Activated CD8-positive, alpha-beta memory T cell treated with anti-CD3 and anti-CD28 coated beads, Interleukin-2, amount 10 ng/mL, durations not matched to agents 7 days and 5 days (primary cell): ENCODE measurements around the gene CYB561D2. TPM values are rescaled to one million over a fixed set of nuclear protein-coding genes. Genes with fewer than 3 reads are reported as not detected.
A peak's percentile ranks its signal among the peaks of the same experiment; 100 is the strongest.

ENCODE experiments used
- ATAC-seq: fragments of 150-1000 bp; cut with Tn5 transposase; one replicate; pipeline ENCODE4 v1.10.0; 2021; ENCODE audit warnings: moderate library complexity
- CTCF ChIA-PET: fragments of 350-600 bp; sonication (Branson Sonifier 250); formaldehyde crosslinking; loops from one replicate; lab custom pipeline; 2021; ENCODE audit warnings: antibody characterized with exemption; lab: Charles Lee
- DNase-seq: peaks from one replicate; pipeline ENCODE4 v3.0.0-alpha.2; 2020
- H3K27ac Mint-ChIP-seq: one replicate; pipeline ENCODE4 v1.8.0; 2021; ENCODE audit warnings: mild to moderate bottlenecking, mixed read lengths
- H3K27me3 Mint-ChIP-seq: one replicate; pipeline ENCODE4 v1.8.0; 2021; ENCODE audit warnings: mixed read lengths
- H3K36me3 Mint-ChIP-seq: one replicate; pipeline ENCODE4 v1.8.0; 2021; ENCODE audit warnings: mild to moderate bottlenecking, mixed read lengths
- H3K4me1 Mint-ChIP-seq: one replicate; pipeline ENCODE4 v1.8.0; 2021; ENCODE audit warnings: mixed read lengths
- H3K4me3 Mint-ChIP-seq: one replicate; pipeline ENCODE4 v1.8.0; 2021; ENCODE audit warnings: mild to moderate bottlenecking, moderate library complexity, mixed read lengths
- H3K9me3 Mint-ChIP-seq: one replicate; pipeline ENCODE4 v1.8.0; 2022; ENCODE audit warnings: low read depth, mixed read lengths
- total RNA-seq, 2 experiments: library from RNA; stranded (reverse); gene quantifications; one replicate each; pipeline ENCODE4 v1.2.3, GENCODE V29; 2021

The CYB561D2 gene
- total RNA-seq, 2 experiments from 2014 or later = 35.1 to 37.7 TPM

DNA sequence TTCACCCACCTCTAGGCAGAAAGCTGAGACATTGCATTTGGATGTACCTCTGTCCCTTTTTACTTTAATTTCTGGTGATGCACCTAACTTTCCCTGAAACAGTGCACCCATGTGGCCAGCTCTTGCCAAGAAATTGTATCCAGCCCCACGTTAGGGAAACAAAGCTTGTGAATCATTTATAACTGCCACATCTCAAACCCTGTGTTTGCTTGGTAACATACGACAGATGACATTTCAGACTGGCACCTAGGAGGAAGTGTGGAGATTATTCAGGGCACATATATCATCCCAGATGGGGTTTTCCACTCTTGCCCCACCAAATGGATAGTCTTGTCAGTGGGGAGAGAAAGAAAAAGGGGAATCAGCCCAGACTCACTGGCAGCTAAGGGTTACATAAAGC is 2.1 kb downstream of the CYB561D2 start:
- ATAC-seq = no peak
- no peaks in the 10 kb centered on the region for H3K9me3 Mint-ChIP-seq
- no peaks in the 10 kb centered on the region for H3K27me3 Mint-ChIP-seq
- H3K36me3 Mint-ChIP-seq = peaks cover 21% of the 10 kb centered on the region
- CTCF ChIA-PET = interaction anchor here (0.8 to 7.2 kb wide), 6 partner anchors 8 to 190 kb away, joined by 3 to 37 read pairs (median 4); partner anchors contain the start of gene RASSF1
- peaks cover 68% of the 10 kb centered on the region for H3K4me1 Mint-ChIP-seq
- no peak overlapping the region for H3K4me3 Mint-ChIP-seq
- no peak for DNase-seq
- peak overlapping the region; percentile 32 for H3K27ac Mint-ChIP-seq

DNA sequence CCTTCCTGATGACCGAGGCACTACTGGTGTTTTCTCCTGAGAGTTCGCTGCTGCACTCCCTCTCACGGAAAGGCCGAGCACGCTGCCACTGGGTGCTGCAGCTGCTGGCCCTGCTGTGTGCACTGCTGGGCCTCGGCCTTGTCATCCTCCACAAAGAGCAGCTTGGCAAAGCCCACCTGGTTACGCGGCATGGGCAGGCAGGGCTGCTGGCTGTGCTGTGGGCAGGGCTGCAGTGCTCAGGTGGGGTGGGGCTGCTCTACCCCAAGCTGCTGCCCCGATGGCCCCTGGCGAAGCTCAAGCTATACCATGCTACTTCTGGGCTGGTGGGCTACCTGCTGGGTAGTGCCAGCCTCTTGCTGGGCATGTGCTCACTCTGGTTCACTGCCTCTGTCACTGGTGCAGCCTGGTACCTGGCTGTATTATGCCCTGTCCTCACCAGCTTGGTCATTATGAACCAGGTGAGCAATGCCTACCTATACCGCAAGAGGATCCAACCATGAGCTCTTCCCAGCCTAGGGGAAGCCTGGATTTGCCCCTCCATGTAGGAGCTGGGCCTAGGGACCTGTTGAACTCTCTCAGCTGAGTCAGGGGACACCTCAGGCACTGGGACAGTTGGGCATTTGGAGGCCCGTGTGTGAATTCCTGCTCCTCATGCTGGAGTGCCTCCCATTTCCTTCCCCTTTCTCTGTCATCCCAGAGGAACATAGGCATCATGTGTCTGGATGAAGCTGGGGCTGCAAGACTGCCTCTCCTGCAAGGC is 2.8 kb downstream of the CYB561D2 start:
- H3K36me3 Mint-ChIP-seq = peaks cover 14% of the 10 kb centered on the region
- DNase-seq (no peak), ATAC-seq (no peak)
- CTCF ChIA-PET = interaction anchor here (0.6 to 7.2 kb wide), 8 partner anchors 9 to 189 kb away, joined by 3 to 37 read pairs (median 4); partner anchors contain the start of gene RASSF1
- H3K4me1 Mint-ChIP-seq = peaks cover 68% of the 10 kb centered on the region
- no peak overlapping the region for H3K4me3 Mint-ChIP-seq
- peak overlapping the region; percentile 32 for H3K27ac Mint-ChIP-seq
- H3K27me3 Mint-ChIP-seq = no peaks in the 10 kb centered on the region
- no peaks in the 10 kb centered on the region for H3K9me3 Mint-ChIP-seq

DNA sequence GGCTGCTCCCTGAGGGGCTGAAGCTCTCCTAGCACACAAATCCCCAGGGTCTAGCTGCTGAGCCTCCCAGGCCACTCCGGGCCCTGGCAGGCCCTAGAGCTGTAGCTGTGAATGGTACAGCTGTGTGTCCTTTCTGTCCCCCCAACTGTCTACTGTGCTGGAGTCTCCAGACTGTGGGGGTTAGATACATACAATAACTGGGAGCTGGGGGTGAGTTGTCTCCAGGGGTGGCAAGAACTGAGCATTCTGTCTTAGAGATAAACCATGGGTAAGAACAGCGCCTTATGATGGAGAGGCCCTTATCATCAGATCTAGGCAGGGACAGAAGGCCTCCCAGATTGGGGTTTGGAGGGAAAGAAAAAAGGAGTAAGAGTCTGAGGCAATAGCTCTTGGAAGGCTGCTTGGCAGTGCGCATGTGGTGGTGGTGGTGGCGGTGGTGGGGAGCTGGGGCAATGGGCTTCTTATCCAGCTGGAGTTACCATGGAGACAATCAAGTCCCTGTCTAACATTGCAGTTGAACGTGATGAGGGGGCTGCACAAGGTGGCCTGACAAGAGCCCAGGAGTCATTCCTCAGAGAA is 3.6 kb downstream of the CYB561D2 start:
- CTCF ChIA-PET = interaction anchor here (0.8 to 2.3 kb wide), 4 partner anchors 13 to 188 kb away, joined by 3 to 11 read pairs (median 4); partner anchors contain the start of genes RASSF1 and TUSC2
- H3K27me3 Mint-ChIP-seq = no peaks in the 10 kb centered on the region

GRCh38 chr3:50354850-50355249 is 4.2 kb downstream of the CYB561D2 start:
- H3K9me3 Mint-ChIP-seq = no peaks in the 10 kb centered on the region
- H3K4me1 Mint-ChIP-seq = peaks cover 61% of the 10 kb centered on the region
- H3K27ac Mint-ChIP-seq = no peak overlapping the region
- DNase-seq = no peak
- CTCF ChIA-PET = interaction anchor here (0.8 to 1.4 kb wide), 2 partner anchors 14 to 27 kb away, joined by 3 to 5 read pairs; partner anchors contain the start of genes RASSF1 and TUSC2
- no peak overlapping the region for H3K4me3 Mint-ChIP-seq
- H3K36me3 Mint-ChIP-seq = peaks cover 11% of the 10 kb centered on the region
- ATAC-seq = no peak
- H3K27me3 Mint-ChIP-seq = no peaks in the 10 kb centered on the region

More for the DNA sequence above, 3.6 kb downstream of the CYB561D2 start:
- Mint-ChIP-seq H3K36me3 (peaks cover 11% of the 10 kb centered on the region), H3K9me3 (no peaks in the 10 kb centered on the region), H3K27ac (no peak overlapping the region), H3K4me3 (no peak overlapping the region), H3K4me1 (peaks cover 62% of the 10 kb centered on the region)
- no peak for DNase-seq
- no peak for ATAC-seq

GRCh38 chr3:50355829-50356552 is 5.3 kb downstream of the CYB561D2 start:
- H3K27ac Mint-ChIP-seq = peak overlapping the region; percentile 45
- H3K4me3 Mint-ChIP-seq = peak overlapping the region; percentile 13
- no peak for ATAC-seq

GRCh38 chr3:50356553-50356952 is 5.9 kb downstream of the CYB561D2 start:
- Mint-ChIP-seq H3K4me1 (peaks cover 51% of the 10 kb centered on the region), H3K27me3 (no peaks in the 10 kb centered on the region), H3K36me3 (peaks cover 10% of the 10 kb centered on the region), H3K9me3 (no peaks in the 10 kb centered on the region), H3K4me3 (peak overlapping the region; percentile 13), H3K27ac (peak overlapping the region; percentile 45)
- DNase-seq (no peak), ATAC-seq (no peak)
- CTCF ChIA-PET = interaction anchor here (0.7 to 2.1 kb wide), 5 partner anchors 9 to 186 kb away, joined by 3 to 20 read pairs (median 3); partner anchors contain the start of gene ZMYND10

More at GRCh38 chr3:50355829-50356552, 5.3 kb downstream of the CYB561D2 start:
- Mint-ChIP-seq H3K9me3 (no peaks in the 10 kb centered on the region), H3K36me3 (peaks cover 11% of the 10 kb centered on the region), H3K4me1 (peaks cover 57% of the 10 kb centered on the region), H3K27me3 (no peaks in the 10 kb centered on the region)
- CTCF ChIA-PET = interaction anchor here (0.7 to 2.1 kb wide), 2 partner anchors 8 to 17 kb away, joined by 3 to 20 read pairs; no protein-coding TSS in a partner anchor
- DNase-seq = no peak

DNA sequence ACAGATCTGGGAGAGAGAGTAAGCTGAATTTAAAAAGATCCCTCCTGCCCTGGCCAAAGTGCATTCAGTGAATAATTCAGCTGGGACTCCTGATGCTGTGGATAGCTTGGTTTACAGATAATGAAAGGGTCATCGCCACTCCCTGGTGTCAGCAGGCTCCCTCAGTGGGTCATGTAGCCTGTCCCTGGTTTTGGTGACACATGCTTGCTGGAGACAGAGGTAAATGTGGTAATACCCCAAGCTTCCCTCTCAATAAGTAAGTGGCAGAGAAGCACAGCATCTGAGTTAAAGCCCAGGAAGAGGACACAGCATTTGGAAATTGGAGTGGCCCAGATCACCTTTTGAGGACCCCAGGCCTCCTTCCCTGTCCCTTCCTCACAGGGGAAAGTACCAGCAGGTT is 6.8 kb downstream of the CYB561D2 start:
- peak overlapping the region; percentile 93 for H3K4me3 Mint-ChIP-seq
- peak overlapping the region; percentile 45 for H3K27ac Mint-ChIP-seq
- peaks cover 10% of the 10 kb centered on the region for H3K36me3 Mint-ChIP-seq
- ATAC-seq (no peak), DNase-seq (no peak)
- no peaks in the 10 kb centered on the region for H3K9me3 Mint-ChIP-seq
- CTCF ChIA-PET = interaction anchor here (0.8 to 2.1 kb wide), 7 partner anchors 10 to 185 kb away, joined by 3 to 20 read pairs (median 4); partner anchors contain the start of genes HYAL3, NAA80 and ZMYND10
- peaks cover 47% of the 10 kb centered on the region for H3K4me1 Mint-ChIP-seq
- no peaks in the 10 kb centered on the region for H3K27me3 Mint-ChIP-seq

DNA sequence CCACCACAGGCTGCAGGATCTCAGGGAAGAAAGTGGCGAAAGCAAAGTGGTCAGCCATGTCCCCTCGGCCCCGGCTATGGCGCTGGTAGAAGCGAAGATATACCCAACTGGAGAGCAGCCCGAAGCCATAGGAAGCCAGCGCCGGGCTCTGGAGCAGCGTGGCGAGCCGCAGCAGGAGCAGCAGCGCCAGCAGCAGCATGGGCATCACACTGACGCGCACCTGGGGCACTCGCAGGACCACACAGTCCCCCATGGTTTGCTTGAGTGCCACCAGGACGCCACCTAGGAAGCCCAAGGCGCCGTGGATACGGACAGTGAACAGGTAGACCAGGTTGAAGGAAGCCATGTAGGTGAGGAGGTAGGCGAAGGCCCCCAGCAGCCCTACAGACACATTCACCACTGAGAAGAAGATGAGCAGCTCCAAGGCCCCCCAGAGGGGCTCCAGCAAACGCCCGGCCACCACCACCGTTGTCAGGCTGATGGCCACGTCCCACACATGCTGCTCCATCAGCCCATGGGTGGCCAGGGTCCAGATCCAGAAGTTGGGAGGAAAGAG is 7.8 kb downstream of the CYB561D2 start:
- CTCF ChIA-PET = interaction anchor here (2.1 to 2.3 kb wide), 2 partner anchors 11 to 184 kb away, joined by 6 to 20 read pairs; no protein-coding TSS in a partner anchor
- Mint-ChIP-seq H3K27ac (peak overlapping the region; percentile 84), H3K9me3 (no peaks in the 10 kb centered on the region), H3K4me1 (peaks cover 44% of the 10 kb centered on the region), H3K4me3 (peak overlapping the region; percentile 93), H3K27me3 (no peaks in the 10 kb centered on the region), H3K36me3 (peaks cover 8% of the 10 kb centered on the region)
- ATAC-seq (no peak), DNase-seq (no peak)

DNA sequence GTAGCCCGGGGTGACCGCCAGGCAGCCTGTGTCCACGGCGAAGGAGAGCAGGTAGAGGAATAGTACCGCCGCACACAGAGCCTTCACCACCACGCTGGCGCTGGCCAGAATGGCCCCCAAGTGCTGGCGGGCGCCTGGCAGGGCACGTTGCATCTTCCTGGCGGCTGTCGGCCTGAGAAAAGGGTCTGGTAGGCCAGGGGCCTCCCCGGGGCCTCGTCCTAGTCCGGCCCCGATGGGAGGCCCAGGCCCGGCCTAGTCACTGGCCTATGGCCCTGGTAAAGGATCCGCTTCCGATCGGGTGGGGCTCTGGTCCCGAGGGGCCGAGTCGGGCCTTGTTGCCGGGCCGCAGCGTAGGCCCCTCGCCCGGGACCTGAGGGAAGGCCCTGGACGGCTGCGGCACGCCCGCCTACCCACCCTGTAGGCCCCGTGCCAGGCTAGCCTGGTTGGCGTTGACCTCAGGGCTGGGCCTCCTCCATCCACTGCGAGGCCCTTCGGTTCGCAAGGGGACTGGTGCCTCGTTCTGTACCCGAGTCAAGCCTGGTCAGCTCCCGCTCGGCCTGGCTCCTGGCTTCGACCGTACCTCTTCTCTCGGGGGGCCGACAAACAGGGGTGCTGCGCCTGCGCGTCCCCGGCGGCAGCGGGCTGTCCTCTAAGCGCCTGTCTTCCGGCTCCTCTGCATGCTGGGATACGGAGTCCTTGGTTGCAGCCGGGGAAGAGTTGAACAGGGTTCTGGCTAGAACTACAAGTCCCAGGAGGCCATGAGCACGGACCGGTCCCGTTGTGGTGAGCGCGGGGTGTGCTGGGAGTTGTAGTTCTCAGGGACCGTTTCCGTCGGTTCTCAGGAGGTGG is 8.5 kb downstream of the CYB561D2 start, which contains the start of gene TMEM115:
TSS of gene TMEM115 (minus strand) at position 611 of the 849 bp plus-strand sequence. CDS start at position 153, 458 bp downstream.
- H3K36me3 Mint-ChIP-seq = peaks cover 7% of the 10 kb centered on the region
- no peaks in the 10 kb centered on the region for H3K27me3 Mint-ChIP-seq
- H3K4me3 Mint-ChIP-seq = peak within 1 kb of the TSS; percentile 93
- peak within 1 kb of the TSS; percentile 89 for H3K27ac Mint-ChIP-seq
- no peaks in the 10 kb centered on the region for H3K9me3 Mint-ChIP-seq
- CTCF ChIA-PET = interaction anchor here (0.7 to 2.3 kb wide), 4 partner anchors 8 to 183 kb away, joined by 4 to 6 read pairs (median 4); partner anchors contain the start of genes CYB561D2 and NPRL2
- peaks cover 43% of the 10 kb centered on the region for H3K4me1 Mint-ChIP-seq
- ATAC-seq = peak; percentile 100
- peak; percentile 99 for DNase-seq

DNA sequence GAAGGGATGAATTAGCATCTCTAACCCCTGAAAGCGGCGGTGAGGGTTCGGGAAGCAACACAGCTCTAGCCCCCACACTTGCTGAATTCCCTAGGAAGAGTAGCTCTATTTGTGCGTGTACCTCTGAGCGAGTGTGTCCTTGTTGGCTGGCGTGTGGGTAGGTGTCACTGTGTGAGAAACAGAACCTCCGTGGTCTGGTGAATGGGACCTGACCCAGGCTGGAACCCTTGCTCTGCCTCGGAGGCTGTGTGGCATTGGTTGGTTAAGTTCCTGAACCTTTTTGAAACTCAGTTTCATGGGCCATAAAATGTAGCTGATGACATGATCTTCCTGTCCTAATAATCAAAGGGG is 9.1 kb downstream of the CYB561D2 start:
- H3K36me3 Mint-ChIP-seq = peaks cover 2% of the 10 kb centered on the region
- peak overlapping the region; percentile 89 for H3K27ac Mint-ChIP-seq
- H3K4me1 Mint-ChIP-seq = peaks cover 39% of the 10 kb centered on the region
- CTCF ChIA-PET = interaction anchor here (0.7 to 2.3 kb wide), 4 partner anchors 9 to 182 kb away, joined by 4 to 6 read pairs (median 4); partner anchors contain the start of genes CYB561D2 and NPRL2
- H3K27me3 Mint-ChIP-seq = no peaks in the 10 kb centered on the region
- no peak for DNase-seq
- H3K4me3 Mint-ChIP-seq = peak overlapping the region; percentile 93
- ATAC-seq = no peak
- H3K9me3 Mint-ChIP-seq = no peaks in the 10 kb centered on the region

DNA sequence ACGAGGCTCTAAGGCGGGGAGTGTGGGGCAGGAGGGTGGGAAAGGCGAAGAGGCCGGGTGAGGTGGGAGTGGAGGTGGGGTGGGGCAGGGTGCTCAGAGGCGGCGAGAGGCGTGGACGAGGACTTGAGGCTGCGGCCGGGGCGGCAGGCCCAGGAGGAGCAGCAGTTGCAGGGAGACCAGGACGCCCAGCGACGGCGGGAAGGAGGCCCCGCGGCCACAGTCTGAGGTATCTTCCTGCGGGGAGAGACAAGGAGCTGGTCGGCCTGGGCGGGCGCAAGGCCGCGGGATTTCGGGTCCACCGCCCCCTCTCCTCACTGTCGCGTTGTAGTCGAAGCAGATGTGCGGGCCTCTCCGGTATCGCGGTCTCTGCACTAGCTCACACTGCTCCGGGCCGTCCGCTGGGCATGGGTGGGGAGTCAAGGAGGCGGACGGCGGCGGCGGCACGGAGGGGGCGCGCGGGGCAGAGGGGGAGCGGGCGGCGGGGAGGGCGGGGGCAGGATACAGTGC is 14.0 kb downstream of the CYB561D2 start:
- H3K4me3 Mint-ChIP-seq = peak overlapping the region; percentile 75
- H3K9me3 Mint-ChIP-seq = no peaks in the 10 kb centered on the region
- no peak overlapping the region for H3K27ac Mint-ChIP-seq
- DNase-seq (no peak), ATAC-seq (no peak)
- H3K4me1 Mint-ChIP-seq = peaks cover 10% of the 10 kb centered on the region
- H3K27me3 Mint-ChIP-seq = no peaks in the 10 kb centered on the region
- CTCF ChIA-PET = interaction anchor here (0.9 to 1.3 kb wide), 4 partner anchors 18 to 178 kb away, joined by 3 to 4 read pairs (median 4); partner anchors contain the start of gene ZMYND10
- H3K36me3 Mint-ChIP-seq = no peaks in the 10 kb centered on the region
